Fibroblast of the conjunctiva (primary cell): ENCODE measurements around the gene MAGEA1.
"Not testable (repeated sequence)": the region's sequence is repeated elsewhere in the genome, so short reads cannot be mapped to it uniquely, and the experiment has no call there.

Source experiments
- DNase-seq: peaks from one replicate; pipeline ENCODE4 v3.0.0-alpha.2; 2010; ENCODE audit warnings: low read depth

Gene MAGEA1, protein sequence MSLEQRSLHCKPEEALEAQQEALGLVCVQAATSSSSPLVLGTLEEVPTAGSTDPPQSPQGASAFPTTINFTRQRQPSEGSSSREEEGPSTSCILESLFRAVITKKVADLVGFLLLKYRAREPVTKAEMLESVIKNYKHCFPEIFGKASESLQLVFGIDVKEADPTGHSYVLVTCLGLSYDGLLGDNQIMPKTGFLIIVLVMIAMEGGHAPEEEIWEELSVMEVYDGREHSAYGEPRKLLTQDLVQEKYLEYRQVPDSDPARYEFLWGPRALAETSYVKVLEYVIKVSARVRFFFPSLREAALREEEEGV

DNA sequence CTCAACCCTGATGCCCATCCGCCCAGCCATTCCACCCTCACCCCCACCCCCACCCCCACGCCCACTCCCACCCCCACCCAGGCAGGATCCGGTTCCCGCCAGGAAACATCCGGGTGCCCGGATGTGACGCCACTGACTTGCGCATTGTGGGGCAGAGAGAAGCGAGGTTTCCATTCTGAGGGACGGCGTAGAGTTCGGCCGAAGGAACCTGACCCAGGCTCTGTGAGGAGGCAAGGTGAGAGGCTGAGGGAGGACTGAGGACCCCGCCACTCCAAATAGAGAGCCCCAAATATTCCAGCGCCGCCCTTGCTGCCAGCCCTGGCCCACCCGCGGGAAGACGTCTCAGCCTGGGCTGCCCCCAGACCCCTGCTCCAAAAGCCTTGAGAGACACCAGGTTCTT lies at the start of gene MAGEA1:
MAGEA1 (plus strand) TSS at position 154 of the 400 bp plus-strand sequence. CDS start 3,106 bp downstream, outside the sequence.
- DNase-seq = no peak

- DNase-seq = not testable (repeated sequence)
These were observed 46.2 kb upstream of the MAGEA1 start for GRCh38 chrX:153132924-153133323.

- DNase-seq = not testable (repeated sequence)
These were observed 40.0 kb upstream of the MAGEA1 start for GRCh38 chrX:153139074-153139473.

DNA sequence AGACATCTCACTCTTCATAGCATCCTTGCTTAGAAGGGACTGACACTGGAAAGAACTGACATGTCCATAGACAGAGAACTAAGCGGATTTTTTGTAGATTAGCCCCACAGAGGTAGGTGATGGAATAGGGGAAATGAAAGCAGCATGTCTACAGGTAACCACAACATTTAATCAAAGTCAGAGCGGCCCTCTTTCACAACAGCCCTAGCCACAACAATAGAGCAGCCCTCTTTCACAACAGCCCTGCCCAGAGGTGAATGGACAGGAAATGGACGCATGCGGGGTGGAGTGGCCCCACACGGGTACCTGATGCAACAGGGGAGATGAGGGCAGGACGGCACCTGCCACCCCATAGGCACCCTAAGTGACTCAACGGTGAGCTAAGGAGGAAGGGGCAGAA lies 32.8 kb upstream of the MAGEA1 start:
- DNase-seq = not testable (repeated sequence)

DNA sequence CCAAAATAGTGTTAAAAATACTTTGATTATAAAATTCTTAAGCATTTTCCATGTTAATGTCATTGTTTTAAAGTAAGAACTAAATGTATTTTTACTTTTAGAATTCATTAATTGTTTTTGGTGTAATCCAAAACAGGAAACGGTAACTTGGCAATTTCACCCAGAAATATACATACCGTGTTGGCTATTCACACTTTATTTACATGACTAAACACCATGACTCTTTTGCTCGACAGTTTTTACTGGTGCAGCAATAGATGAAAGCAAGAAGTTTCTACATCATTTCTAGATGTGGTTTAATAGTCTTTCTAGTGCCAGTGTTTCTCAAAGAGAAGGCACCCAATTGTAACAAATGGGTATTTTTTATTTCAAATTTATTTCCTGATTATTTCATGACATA lies 25.6 kb upstream of the MAGEA1 start:
- DNase-seq = no peak

DNA sequence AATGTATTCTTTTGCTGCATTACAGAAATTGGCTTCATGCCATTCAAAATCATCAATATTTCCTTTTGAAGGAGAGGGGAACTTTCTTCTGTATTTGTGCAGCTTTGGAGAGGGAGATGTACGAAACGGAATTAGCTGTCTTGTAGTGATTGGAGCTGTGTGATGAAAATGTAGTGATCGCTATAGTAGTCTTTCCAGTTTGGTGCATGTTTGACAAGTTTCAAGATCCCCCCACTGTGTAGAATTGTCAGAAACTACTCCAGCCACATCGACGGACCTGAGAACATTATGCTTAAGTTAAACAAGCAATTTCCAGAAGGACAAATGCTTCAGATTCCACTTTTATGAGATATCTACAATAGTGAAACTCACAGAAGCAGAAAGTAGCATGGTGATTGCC lies 21.6 kb upstream of the MAGEA1 start:
- no peak for DNase-seq

DNA sequence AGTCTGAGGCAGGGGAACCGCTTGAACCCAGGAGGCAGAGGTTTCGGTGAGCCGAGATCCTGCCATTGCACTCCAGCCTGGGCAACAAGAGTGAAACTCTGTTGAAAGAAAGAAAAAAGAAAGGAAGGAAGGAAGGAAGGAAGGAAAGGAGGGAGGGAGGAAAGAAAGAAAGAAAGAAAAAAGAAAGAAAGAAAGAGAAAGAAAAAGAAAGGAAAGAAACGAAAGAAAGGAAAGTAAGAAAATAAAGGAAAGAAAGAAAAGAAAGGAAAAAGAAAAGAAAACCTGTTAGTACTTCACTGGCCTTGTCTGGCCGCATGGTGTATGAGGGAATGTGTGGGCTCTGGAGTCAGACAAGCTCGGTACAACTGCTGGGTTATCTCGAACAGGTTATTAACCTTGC lies 20.8 kb upstream of the MAGEA1 start:
- DNase-seq = no peak

DNA sequence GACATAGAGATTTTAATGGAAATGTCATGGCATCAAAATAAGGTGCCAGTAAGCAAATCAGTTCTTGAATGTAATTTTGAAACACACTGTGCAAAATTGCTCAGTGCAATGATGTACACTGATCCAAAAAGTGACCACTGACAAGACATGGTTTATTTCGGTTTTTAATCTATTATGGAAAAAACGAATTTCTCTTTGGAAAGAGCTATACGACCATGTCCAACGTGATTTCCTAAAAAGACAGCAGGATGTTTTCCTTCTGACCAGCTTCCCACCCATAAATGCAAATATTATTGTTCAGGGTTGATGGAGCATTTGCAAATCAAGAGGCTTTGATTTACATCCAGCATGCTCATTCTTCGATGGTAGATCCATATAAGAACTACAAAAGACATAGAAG lies 17.1 kb upstream of the MAGEA1 start:
- no peak for DNase-seq

- DNase-seq = no peak
These were observed 14.4 kb upstream of the MAGEA1 start for GRCh38 chrX:153164733-153165132.

DNA sequence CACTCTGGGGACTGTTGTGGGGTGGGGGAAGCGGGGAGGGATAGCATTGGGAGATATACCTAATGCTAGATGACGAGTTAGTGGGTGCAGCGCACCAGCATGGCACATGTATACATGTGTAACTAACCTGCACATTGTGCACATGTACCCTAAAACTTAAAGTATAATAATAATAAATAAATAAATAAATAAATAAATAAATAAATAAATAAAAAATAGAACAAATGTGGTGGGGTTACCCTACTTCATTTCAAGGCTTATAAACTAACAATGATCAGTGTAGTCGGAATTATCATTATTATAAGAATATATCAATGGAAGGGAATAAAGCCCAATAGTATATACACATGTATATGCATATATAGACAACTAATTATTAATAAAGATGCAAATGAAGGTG lies 10.7 kb upstream of the MAGEA1 start:
- DNase-seq = not testable (repeated sequence)

DNA sequence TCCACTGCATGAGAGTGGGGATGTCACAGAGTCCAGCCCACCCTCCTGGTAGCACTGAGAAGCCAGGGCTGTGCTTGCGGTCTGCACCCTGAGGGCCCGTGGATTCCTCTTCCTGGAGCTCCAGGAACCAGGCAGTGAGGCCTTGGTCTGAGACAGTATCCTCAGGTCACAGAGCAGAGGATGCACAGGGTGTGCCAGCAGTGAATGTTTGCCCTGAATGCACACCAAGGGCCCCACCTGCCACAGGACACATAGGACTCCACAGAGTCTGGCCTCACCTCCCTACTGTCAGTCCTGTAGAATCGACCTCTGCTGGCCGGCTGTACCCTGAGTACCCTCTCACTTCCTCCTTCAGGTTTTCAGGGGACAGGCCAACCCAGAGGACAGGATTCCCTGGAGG lies 2.7 kb downstream of the MAGEA1 start:
- no peak for DNase-seq

- no peak for DNase-seq
These were observed 5.7 kb downstream of the MAGEA1 start for GRCh38 chrX:153184787-153185186.

DNA sequence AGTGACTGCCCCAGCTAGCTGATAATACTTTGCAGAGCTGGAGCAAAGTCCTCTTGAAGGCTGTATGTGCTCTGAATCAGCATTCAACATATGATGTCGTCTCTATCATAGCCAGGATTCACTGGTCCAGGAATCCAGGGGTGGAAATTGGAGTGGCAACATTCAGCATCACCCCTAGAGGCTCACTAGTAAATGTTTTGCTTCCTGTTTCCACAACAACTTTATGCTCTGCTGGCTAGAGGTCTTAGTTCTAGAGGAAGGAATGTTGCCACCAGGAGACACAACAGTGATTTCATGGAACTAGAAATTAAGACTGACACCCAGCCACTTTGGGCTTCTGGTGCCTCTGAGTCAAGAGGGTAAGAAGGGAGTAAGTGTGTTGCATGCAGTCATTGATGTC lies 11.3 kb downstream of the MAGEA1 start:
- DNase-seq = no peak

- no peak for DNase-seq
These were observed 21.4 kb downstream of the MAGEA1 start for GRCh38 chrX:153200462-153200861.

GRCh38 chrX:153206425-153207046 lies 27.5 kb downstream of the MAGEA1 start:
- DNase-seq = no peak

- no peak for DNase-seq
These were observed 30.3 kb downstream of the MAGEA1 start for GRCh38 chrX:153209347-153209746.

DNA sequence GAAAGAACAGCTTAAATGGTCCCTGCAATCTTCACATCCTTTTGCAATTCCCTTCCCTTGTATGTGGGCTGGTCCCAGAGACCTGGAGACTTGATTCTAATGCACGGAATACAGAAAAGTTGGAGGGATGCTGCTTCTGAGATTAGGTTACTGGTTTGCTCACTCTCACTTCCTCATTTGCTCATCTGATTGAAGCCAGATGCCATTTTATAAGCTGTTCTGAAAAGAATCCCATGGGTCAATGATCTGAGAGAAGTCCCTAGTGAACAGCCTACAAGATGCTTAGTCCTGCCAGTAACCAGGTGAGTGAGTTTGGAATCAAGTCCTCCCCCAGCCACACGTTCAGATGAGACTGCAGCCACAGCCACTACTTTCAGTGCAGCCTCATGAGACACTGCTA lies 35.9 kb downstream of the MAGEA1 start:
- no peak for DNase-seq

GRCh38 chrX:153216926-153217325 lies 37.8 kb downstream of the MAGEA1 start:
- DNase-seq = no peak

GRCh38 chrX:153225438-153226098 lies 46.5 kb downstream of the MAGEA1 start:
- no peak for DNase-seq

- peak; percentile 61 for DNase-seq
These were observed 47.5 kb downstream of the MAGEA1 start for GRCh38 chrX:153226344-153227185.
